Nephron (organoid): ENCODE data around the gene YPEL5.

Source experiments
- H3K27ac Mint-ChIP-seq, 3 experiments: 2 replicates each; pipeline ENCODE4 v1.8.0; 2020; ENCODE audit warnings: mixed read lengths in 3 of 3, mild to moderate bottlenecking in 2 of 3, moderate library complexity in 1 of 3
- H3K27me3 Mint-ChIP-seq: 2 replicates; pipeline ENCODE4 v1.8.0; 2021; ENCODE audit warnings: low read depth, mild to moderate bottlenecking, moderate library complexity, mixed read lengths
- H3K36me3 Mint-ChIP-seq: 2 replicates; pipeline ENCODE4 v1.8.0; 2020; ENCODE audit warnings: low read depth, mixed read lengths
- H3K4me1 Mint-ChIP-seq: 2 replicates; pipeline ENCODE4 v1.8.0; 2020; ENCODE audit warnings: mixed read lengths
- H3K4me3 Mint-ChIP-seq, 3 experiments: 2 replicates each; pipeline ENCODE4 v1.8.0; 2020; ENCODE audit warnings: mild to moderate bottlenecking in 3 of 3, mixed read lengths in 3 of 3, moderate library complexity in 2 of 3
- H3K9me3 Mint-ChIP-seq: 2 replicates; pipeline ENCODE4 v1.8.0; 2020; ENCODE audit warnings: mixed read lengths
- CTCF ChIP-seq, 3 experiments: fragments of 200-600 bp; sonication (generic); IDR thresholded peaks; one replicate each; pipeline ENCODE4 v1.5.0; 2021; ENCODE audit warnings: antibody characterized with exemption in 3 of 3; ENCODE audit not compliant: unreplicated experiment in 3 of 3

Gene YPEL5

GRCh38 chr2:30164131-30164925 is 17.5 kb downstream of the YPEL5 start:
- peaks cover 13% of the 10 kb centered on the region for H3K4me1 Mint-ChIP-seq
- no peaks in the 10 kb centered on the region for H3K27me3 Mint-ChIP-seq
- H3K9me3 Mint-ChIP-seq: no peaks in the 10 kb centered on the region
- no peak for TF ChIP-seq CTCF (IDR thresholded peaks at IDR 0.05; ENCODE audit: unreplicated experiment in 3 of 3)
- H3K27ac Mint-ChIP-seq: no peak overlapping the region
- H3K36me3 Mint-ChIP-seq: peaks cover 21% of the 10 kb centered on the region
- no peak overlapping the region for H3K4me3 Mint-ChIP-seq

- Mint-ChIP-seq H3K36me3 (peaks cover 15% of the 10 kb centered on the region), H3K27me3 (no peaks in the 10 kb centered on the region), H3K4me1 (peaks cover 13% of the 10 kb centered on the region), H3K27ac (no peak overlapping the region), H3K9me3 (no peaks in the 10 kb centered on the region), H3K4me3 (no peak overlapping the region)
- TF ChIP-seq CTCF (IDR thresholded peaks at IDR 0.05; ENCODE audit: unreplicated experiment in 3 of 3): peak; percentile 86 to 95 (median 94)
These were observed 18.3 kb downstream of the YPEL5 start for GRCh38 chr2:30165050-30165520.

GRCh38 chr2:30165617-30166016 is 18.8 kb downstream of the YPEL5 start:
- TF ChIP-seq CTCF (IDR thresholded peaks at IDR 0.05; ENCODE audit: unreplicated experiment in 3 of 3): no peak
- H3K27ac Mint-ChIP-seq: peak overlapping the region in 1 of 3 experiments; percentile 67
- H3K4me1 Mint-ChIP-seq: peaks cover 13% of the 10 kb centered on the region
- H3K4me3 Mint-ChIP-seq: no peak overlapping the region
- no peaks in the 10 kb centered on the region for H3K27me3 Mint-ChIP-seq
- H3K36me3 Mint-ChIP-seq: peaks cover 10% of the 10 kb centered on the region
- H3K9me3 Mint-ChIP-seq: no peaks in the 10 kb centered on the region

GRCh38 chr2:30172627-30173026 is 25.8 kb downstream of the YPEL5 start:
- H3K4me1 Mint-ChIP-seq: no peaks in the 10 kb centered on the region
- H3K4me3 Mint-ChIP-seq: no peak overlapping the region
- TF ChIP-seq CTCF (IDR thresholded peaks at IDR 0.05; ENCODE audit: unreplicated experiment in 3 of 3): no peak
- H3K27me3 Mint-ChIP-seq: peaks cover 3% of the 10 kb centered on the region
- no peaks in the 10 kb centered on the region for H3K36me3 Mint-ChIP-seq
- H3K9me3 Mint-ChIP-seq: no peaks in the 10 kb centered on the region
- no peak overlapping the region for H3K27ac Mint-ChIP-seq

- Mint-ChIP-seq H3K4me3 (no peak overlapping the region), H3K4me1 (peaks cover 5% of the 10 kb centered on the region), H3K27me3 (peaks cover 9% of the 10 kb centered on the region), H3K9me3 (no peaks in the 10 kb centered on the region), H3K27ac (no peak overlapping the region), H3K36me3 (no peaks in the 10 kb centered on the region)
- no peak for TF ChIP-seq CTCF (IDR thresholded peaks at IDR 0.05; ENCODE audit: unreplicated experiment in 3 of 3)
These were observed 30.6 kb downstream of the YPEL5 start for GRCh38 chr2:30177440-30177839.

GRCh38 chr2:30177956-30178355 is 31.1 kb downstream of the YPEL5 start:
- TF ChIP-seq CTCF (IDR thresholded peaks at IDR 0.05; ENCODE audit: unreplicated experiment in 3 of 3): no peak
- Mint-ChIP-seq H3K27me3 (peaks cover 9% of the 10 kb centered on the region), H3K9me3 (no peaks in the 10 kb centered on the region), H3K27ac (no peak overlapping the region), H3K36me3 (no peaks in the 10 kb centered on the region), H3K4me3 (no peak overlapping the region), H3K4me1 (peaks cover 5% of the 10 kb centered on the region)
